Skeletal muscle cell (primary cell): ENCODE data around the gene MTX1.

Source experiments
- DNase-seq: peaks from one replicate; pipeline ENCODE4 v3.0.0-alpha.2; 2010; ENCODE audit warnings: low read depth
- H3K4me3 ChIP-seq: 2 replicates; pipeline ENCODE4 v1.5.1; 2011; ENCODE audit warnings: low read depth, mild to moderate bottlenecking, control low read depth, low read length, moderate library complexity

MTX1 gene

DNA sequence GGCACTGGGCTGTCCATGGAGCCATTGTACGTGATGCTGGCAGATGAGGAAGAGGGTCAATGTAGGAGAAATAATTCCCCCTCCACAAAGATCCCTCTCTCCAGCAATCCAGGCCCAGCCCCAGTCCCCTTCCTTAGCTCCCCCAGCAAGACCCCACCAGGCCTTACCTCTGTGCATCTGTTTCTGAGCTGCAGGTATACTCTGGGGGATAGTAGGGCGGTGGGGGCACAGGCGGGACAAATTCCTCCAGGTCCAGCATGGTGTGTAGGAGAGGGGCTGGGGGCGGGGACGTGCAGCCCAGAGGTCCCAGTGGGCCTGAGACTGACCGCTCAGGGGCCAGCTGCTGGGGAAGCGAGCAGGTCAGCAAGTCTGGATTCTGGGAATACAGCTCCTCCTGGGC is 43.1 kb downstream of the MTX1 start:
- no peak overlapping the region for H3K4me3 ChIP-seq
- DNase-seq = no peak

DNA sequence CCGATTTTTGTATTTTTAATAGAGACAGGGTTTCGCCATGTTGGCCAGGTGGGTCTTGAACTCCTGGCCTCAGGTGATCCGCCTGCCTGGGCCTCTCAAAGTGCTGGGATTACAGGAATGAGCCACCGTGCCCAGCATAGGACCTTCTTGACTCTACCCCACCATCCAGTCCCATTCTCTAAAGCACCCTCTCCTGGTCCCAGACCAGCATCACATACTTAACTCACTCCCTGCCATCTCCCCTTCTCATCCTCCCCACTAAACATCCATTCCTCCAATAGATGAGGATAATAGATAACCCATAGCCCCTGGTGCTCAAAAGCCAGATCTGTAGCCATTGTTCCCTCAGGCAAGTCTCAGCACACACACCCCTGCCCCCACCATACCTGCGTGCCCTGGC is 44.7 kb downstream of the MTX1 start:
- peak overlapping the region; percentile 81 for H3K4me3 ChIP-seq
- no peak for DNase-seq

- peak overlapping the region; percentile 81 for H3K4me3 ChIP-seq
- no peak for DNase-seq
These were observed 45.3 kb downstream of the MTX1 start for GRCh38 chr1:155253797-155254196.

DNA sequence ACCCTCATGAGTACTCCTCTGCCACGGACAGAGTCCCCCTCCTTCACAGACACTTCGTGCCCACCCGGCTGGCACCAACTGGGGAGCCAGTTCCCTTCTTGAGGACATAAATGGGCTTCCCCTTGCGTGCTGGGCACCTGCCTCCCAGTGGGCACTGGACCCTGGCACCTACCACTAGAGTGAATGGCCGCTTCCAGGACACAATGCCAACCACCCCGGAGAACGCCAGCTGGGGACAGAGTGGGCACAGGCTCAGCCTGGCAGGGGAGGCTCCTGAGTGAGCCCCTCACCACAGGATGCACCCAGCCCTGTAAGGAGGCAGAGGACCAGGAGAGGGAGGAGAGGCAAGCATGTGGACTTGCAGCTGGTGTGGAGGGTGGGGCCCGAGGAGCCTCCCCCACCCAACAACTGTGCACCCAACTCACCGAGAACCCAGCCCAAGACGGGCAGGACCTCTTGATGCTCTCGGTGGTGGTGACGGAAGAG is 45.8 kb downstream of the MTX1 start:
- H3K4me3 ChIP-seq = peak overlapping the region; percentile 81

DNA sequence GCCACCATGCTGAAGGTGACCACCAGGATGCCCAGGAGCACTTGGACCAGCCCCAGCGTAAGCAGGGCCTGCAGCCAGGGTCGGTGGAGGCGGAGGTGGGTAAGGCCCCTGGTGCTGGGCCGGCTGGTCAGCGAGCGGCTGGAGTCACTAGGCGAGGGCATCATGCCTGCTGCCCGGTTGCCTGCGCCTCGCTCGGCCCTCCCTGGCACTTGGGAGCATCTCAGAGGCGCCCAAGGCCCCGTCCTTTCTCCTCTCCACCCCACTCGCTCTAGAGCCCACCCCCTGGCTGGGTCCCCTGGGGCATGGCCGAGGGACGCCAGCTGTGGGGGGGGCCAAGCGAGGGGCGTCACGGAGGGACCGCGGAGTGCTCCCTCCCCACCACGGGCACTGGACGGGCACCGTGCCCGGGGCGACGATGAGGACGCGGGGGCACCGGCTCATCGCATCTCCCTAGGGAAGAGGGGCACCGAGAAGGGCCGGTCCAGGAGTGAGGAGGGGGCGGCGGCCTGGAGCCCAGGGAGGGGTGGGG is 46.3 kb downstream of the MTX1 start:
- no peak for DNase-seq
- H3K4me3 ChIP-seq = peak overlapping the region; percentile 81

More for the DNA sequence above, 45.8 kb downstream of the MTX1 start:
- no peak for DNase-seq

GRCh38 chr1:155255243-155256007 is 46.9 kb downstream of the MTX1 start, which contains the start of gene ENTREP3:
Gene ENTREP3 (minus strand): TSS chr1:155255483. CDS start chr1:155254877, 606 bp downstream.
- peak; percentile 43 for DNase-seq
- peak within 1 kb of the TSS; percentile 81 for H3K4me3 ChIP-seq

DNA sequence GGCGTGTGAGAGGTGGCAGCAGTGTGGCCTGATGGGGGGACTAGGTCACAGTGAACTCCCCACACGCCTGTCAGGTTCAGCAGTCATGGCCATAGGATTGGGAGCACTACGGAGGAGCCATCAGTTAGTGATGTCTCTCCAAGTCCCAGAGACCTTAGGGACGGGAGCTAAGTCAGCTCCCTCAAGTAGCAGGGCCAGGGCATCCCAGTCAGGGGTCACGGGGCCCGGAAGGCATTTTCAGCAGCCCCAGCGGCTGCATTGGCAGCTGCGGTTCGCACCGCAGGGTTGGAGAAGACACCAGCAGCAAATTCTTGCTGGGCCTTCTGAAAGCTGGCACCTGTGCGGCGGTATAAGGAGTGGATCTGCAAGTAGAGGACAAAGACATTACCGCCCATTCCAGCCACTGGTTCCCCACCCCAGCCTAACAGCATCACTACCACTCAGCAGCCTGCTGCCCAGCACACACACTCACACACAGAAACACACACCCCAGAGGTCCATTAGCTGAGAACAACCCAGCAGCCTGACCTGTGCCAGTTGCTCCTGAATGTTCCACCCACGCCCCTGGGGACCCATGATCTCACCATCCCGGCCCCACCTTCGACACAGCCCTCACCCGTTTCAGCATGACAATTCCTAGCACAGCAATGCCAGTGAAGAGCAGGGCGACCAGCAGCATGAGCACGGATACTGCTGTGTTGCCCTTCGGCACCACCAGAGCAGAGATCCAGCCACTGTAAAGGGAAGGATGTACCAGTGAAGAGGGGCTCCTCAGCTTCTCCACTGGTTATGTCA is 47.8 kb downstream of the MTX1 start:
- DNase-seq = no peak
- H3K4me3 ChIP-seq = peak overlapping the region; percentile 81

DNA sequence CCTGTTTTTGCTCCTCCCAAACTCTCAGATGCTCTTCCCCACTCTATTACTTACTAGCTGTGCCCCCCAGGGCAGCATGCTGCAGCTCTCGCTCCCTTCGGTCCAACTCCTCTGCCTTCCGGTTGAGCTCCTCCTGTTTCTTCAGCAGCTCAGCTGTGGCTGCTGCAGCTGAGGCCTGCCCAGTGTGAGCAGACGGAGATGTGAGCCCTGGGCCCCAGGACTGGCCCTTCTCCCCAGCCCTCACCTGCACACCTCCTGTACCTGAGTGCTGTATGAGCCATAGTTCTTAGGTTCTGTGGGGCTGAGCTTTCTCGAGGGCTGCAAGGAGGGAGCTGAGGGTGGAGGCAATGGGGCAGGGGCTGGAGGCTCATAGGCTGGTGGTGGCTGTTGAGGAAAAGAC is 51.8 kb downstream of the MTX1 start:
- DNase-seq = no peak
- no peak overlapping the region for H3K4me3 ChIP-seq

DNA sequence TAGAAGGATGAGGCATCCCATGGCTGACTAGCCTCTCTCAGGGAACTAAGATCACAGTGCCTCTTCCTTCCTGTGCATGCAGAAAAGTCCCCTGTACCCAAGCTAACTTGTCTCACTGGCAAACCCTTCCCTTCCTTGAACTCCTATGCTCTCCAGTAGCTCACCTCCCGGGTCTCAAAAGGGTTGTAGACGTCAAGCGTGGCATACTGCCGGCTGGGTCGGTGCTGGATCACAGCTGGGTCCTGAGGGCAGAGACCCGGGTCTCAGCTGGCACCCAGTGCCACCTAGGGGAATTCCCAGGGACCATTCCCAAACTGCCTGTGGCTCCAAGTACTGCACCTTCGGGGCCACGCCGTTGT is 53.0 kb downstream of the MTX1 start:
- no peak for DNase-seq
- peak overlapping the region; percentile 81 for H3K4me3 ChIP-seq

GRCh38 chr1:155261852-155262673 is 53.6 kb downstream of the MTX1 start, which contains the start of gene SCAMP3:
Gene SCAMP3 (minus strand): TSS chr1:155262360. CDS start chr1:155262151, 209 bp downstream.
- H3K4me3 ChIP-seq = peak within 1 kb of the TSS; percentile 81
- peak; percentile 95 for DNase-seq

DNA sequence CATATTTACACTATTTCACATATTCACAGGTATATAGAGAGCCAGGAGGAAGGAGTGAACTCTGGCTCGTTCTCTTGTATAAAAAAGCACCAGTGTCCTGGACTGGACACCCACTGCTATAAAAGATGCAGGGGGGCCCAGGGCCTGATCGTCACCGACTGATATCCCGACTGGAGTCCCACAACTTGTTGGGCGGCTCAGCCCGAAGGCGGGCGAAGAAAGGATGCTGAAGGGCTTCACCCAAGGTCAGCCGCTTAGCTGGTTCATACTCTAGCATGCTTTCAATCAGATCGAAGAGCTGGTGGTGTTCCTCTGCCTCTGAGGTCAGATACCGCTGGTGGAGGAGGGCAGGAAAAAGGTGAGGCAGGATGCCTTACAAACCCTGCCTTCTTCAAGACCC is 54.6 kb downstream of the MTX1 start:
- H3K4me3 ChIP-seq = no peak overlapping the region
- no peak for DNase-seq
